A549 (cell line): Measurements from ENCODE around the gene AQP2.

Experiments used
- CBX8 ChIP-seq: fragments of 200-600 bp; sonication (generic); IDR thresholded peaks from 2 replicates; pipeline ENCODE4 v1.6.1; 2016
- CEBPB ChIP-seq, 2 experiments: fragments of >200 bp in 1 of 2; sonication (Bioruptor Twin) in 1 of 2; formaldehyde crosslinking in 1 of 2; IDR thresholded peaks; 2 replicates each; pipeline ENCODE4 v1.6.1; 2012 to 2016
- CHD2 ChIP-seq: fragments of 150-350 bp; IDR thresholded peaks from 2 replicates; pipeline ENCODE4 v1.6.1; 2014; ENCODE audit warnings: low read length; ENCODE audit not compliant: partially characterized antibody
- CHD4 ChIP-seq: fragments of 200-600 bp; sonication (generic); IDR thresholded peaks from 2 replicates; pipeline ENCODE4 v1.6.1; 2016; ENCODE audit warnings: antibody characterized with exemption, mild to moderate bottlenecking, borderline replicate concordance
- EHMT2 ChIP-seq: fragments of 200-600 bp; sonication (generic); IDR thresholded peaks from 2 replicates; pipeline ENCODE4 v1.6.1; 2016; ENCODE audit warnings: antibody characterized with exemption, low read depth, mild to moderate bottlenecking, moderate library complexity
- EP300 ChIP-seq, 2 experiments: fragments of >200 bp; sonication (Bioruptor Twin); formaldehyde crosslinking; IDR thresholded peaks; 2 replicates in 1 of 2; 3 replicates in 1 of 2; pipeline ENCODE4 v1.6.1; 2016 to 2017
- HOXA7 ChIP-seq: fragments of 250-450 bp; sonication (Bioruptor Pico); IDR thresholded peaks from 2 replicates; pipeline ENCODE4 v1.5.0; 2020; ENCODE audit warnings: mild to moderate bottlenecking, moderate library complexity
- JUN ChIP-seq, 2 experiments: fragments of >200 bp; sonication (Bioruptor Twin); formaldehyde crosslinking; IDR thresholded peaks; 2 replicates in 1 of 2; 3 replicates in 1 of 2; pipeline ENCODE4 v1.6.1; 2016 to 2017
- POLR2A ChIP-seq: IDR thresholded peaks from 2 replicates; pipeline ENCODE4 v1.6.1; 2012; ENCODE audit warnings: mild to moderate bottlenecking, low read length
- RAD21 ChIP-seq, 2 experiments: fragments of >200 bp in 1 of 2; sonication (Bioruptor Twin) in 1 of 2; formaldehyde crosslinking in 1 of 2; IDR thresholded peaks in 1 of 2; conservative IDR thresholded peaks in 1 of 2; 2 replicates in 1 of 2; 3 replicates in 1 of 2; pipeline ENCODE4 v1.6.1; 2012 to 2018; ENCODE audit warnings: inconsistent platforms in 1 of 2
- SMC3 ChIP-seq: fragments of >200 bp; sonication (Bioruptor Twin); formaldehyde crosslinking; IDR thresholded peaks from 3 replicates; pipeline ENCODE4 v1.6.1; 2018; ENCODE audit warnings: inconsistent platforms
- TFCP2L1 ChIP-seq: fragments of 250-450 bp; sonication (Bioruptor Pico); IDR thresholded peaks from 2 replicates; pipeline ENCODE4 v1.5.0; 2021; ENCODE audit warnings: mild to moderate bottlenecking
- ZFP36 ChIP-seq: fragments of 450-650 bp; IDR thresholded peaks from 2 replicates; pipeline ENCODE4 v1.6.1; 2014; ENCODE audit warnings: borderline replicate concordance; ENCODE audit not compliant: partially characterized antibody
- TF ChIP-seq, protein P1 (sequence below): fragments of >200 bp; sonication (Bioruptor Twin); formaldehyde crosslinking; IDR thresholded peaks from 3 replicates; pipeline ENCODE4 v1.5.1; 2016

DNA sequence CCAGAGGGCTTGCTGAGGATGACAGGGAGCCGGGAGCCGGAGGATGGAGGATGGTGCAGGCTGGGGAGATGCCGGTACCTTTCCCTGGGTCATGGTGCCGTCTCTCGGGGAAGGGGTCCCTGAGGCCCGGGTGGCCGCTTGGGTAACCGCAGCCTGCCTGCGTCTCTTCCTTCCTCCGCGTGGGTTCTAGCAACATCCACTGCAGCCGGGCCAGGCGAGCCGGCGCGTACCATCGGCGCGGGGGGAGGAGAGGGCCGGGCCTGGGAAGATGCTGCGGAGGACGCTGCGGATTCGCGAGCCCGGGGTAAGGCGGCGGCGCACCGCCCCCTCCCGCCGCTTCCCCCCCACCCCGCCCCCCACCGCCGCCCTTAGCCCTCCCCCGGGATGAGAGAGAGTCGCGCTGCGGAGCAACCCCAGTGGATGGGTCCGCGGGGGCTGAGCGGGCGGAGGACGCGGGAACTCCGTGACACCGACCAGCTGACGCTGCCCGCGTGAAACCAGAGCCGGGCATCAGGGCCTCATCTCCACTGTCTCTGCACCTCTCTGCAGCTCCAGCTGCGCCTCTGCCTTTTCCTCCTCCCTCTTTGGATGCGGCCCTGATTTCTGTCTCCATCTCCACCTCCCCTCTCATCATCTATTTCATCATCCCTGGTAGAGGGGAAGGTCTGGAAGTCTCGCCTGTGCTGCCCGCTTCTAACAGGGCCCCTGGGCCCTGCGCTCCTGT lies 46.7 kb upstream of the AQP2 start, which contains the start of gene FAIM2:
- TF ChIP-seq HOXA7 (no peak), CEBPB (IDR thresholded peaks at IDR 0.05) (no peak), POLR2A (no peak), SMC3 (no peak), EHMT2 (no peak), RAD21 (conservative IDR thresholded peaks at IDR 0.05 in 1 of 2, IDR thresholded peaks at IDR 0.05 in 1 of 2) (no peak), CHD2 (no peak), ZFP36 (no peak), CBX8 (no peak), TFCP2L1 (CRISPR knock-in tag) (no peak), JUN (IDR thresholded peaks at IDR 0.05) (no peak), CHD4 (no peak), EP300 (IDR thresholded peaks at IDR 0.05) (no peak)
- TF ChIP-seq, protein P1, sequence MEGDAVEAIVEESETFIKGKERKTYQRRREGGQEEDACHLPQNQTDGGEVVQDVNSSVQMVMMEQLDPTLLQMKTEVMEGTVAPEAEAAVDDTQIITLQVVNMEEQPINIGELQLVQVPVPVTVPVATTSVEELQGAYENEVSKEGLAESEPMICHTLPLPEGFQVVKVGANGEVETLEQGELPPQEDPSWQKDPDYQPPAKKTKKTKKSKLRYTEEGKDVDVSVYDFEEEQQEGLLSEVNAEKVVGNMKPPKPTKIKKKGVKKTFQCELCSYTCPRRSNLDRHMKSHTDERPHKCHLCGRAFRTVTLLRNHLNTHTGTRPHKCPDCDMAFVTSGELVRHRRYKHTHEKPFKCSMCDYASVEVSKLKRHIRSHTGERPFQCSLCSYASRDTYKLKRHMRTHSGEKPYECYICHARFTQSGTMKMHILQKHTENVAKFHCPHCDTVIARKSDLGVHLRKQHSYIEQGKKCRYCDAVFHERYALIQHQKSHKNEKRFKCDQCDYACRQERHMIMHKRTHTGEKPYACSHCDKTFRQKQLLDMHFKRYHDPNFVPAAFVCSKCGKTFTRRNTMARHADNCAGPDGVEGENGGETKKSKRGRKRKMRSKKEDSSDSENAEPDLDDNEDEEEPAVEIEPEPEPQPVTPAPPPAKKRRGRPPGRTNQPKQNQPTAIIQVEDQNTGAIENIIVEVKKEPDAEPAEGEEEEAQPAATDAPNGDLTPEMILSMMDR: no peak
